Measurements from ENCODE around the gene PTGS1. TPM values are rescaled to one million over a fixed set of nuclear protein-coding genes. Genes with fewer than 3 reads are reported as not detected.

PTGS1 gene
- polyA plus RNA-seq, 1 donor (not counting 4 experiments of a cell fraction or from before 2014, with no cell fraction given), result 4.5 TPM

- Histone ChIP-seq H3K27me3 (ENCODE audit: control insufficient read depth, extremely low read depth, insufficient read depth, low read length) (no peaks in the 10 kb centered on the region), H3K4me3 (ENCODE audit: control insufficient read depth in 2 of 3, extremely low read depth in 1 of 3, insufficient read depth in 2 of 3, low read depth in 1 of 3, low read length in 3 of 3) (no peak overlapping the region), H3K4me1 (ENCODE audit: control insufficient read depth, extremely low read depth, insufficient read depth, low read length) (peaks cover 40% of the 10 kb centered on the region), H3K9me1 (ENCODE audit: control insufficient read depth, extremely low read depth, insufficient read depth, low read length) (no peaks in the 10 kb centered on the region), H3K4me2 (ENCODE audit: control insufficient read depth, extremely low read depth, insufficient read depth, low read depth, low read length) (no peak overlapping the region), H4K20me1 (ENCODE audit: control insufficient read depth, extremely low read depth, insufficient read depth, low read length) (no peaks in the 10 kb centered on the region), H3K36me3 (ENCODE audit: control insufficient read depth in 2 of 2, extremely low read depth in 1 of 2, insufficient read depth in 2 of 2, low read length in 2 of 2) (no peaks in the 10 kb centered on the region), H2AFZ (ENCODE audit: control insufficient read depth, low read length) (no peak overlapping the region), H3K79me2 (ENCODE audit: control insufficient read depth, insufficient read depth, low read length) (no peaks in the 10 kb centered on the region), H3K9ac (ENCODE audit: control insufficient read depth, extremely low read depth, insufficient read depth, low read length) (no peak overlapping the region), H3K27ac (ENCODE audit: control insufficient read depth, insufficient read depth, low read length) (no peak overlapping the region), H3K9me3 (ENCODE audit: control insufficient read depth, low read depth, low read length) (no peaks in the 10 kb centered on the region)
- no peak for TF ChIP-seq CTCF (optimal IDR thresholded peaks at IDR 0.05 in 1 of 3, IDR thresholded peaks at IDR 0.05 in 1 of 3, conservative IDR thresholded peaks at IDR 0.05 in 1 of 3; ENCODE audit: extremely low read depth in 1 of 3, insufficient read depth in 2 of 3, low read length in 3 of 3)
- no peak for TF ChIP-seq EZH2 (IDR thresholded peaks at IDR 0.05; ENCODE audit: low read length)
- dilution Hi-C loops (cut with MboI; ENCODE audit: extremely low pct_ligation_motif_present, low sequenced_read_pairs), result no loop called here
- FAIRE-seq, result no peak
- no peak for DNase-seq (ENCODE audit: low read depth, low spot score)
Observed at GRCh38 chr9:122367065-122367464, 3.8 kb upstream of the PTGS1 start.

- H3K79me2 ChIP-seq (ENCODE audit: control insufficient read depth, insufficient read depth, low read length), result no peaks in the 10 kb centered on the region
- peaks cover 40% of the 10 kb centered on the region for H3K4me1 ChIP-seq (ENCODE audit: control insufficient read depth, extremely low read depth, insufficient read depth, low read length)
- DNase-seq (ENCODE audit: low read depth, low spot score), result peak; percentile 57
- no peaks in the 10 kb centered on the region for H3K27me3 ChIP-seq (ENCODE audit: control insufficient read depth, extremely low read depth, insufficient read depth, low read length)
- dilution Hi-C loops (cut with MboI; ENCODE audit: extremely low pct_ligation_motif_present, low sequenced_read_pairs), result no loop called here
- no peak overlapping the region for H3K9ac ChIP-seq (ENCODE audit: control insufficient read depth, extremely low read depth, insufficient read depth, low read length)
- H3K9me1 ChIP-seq (ENCODE audit: control insufficient read depth, extremely low read depth, insufficient read depth, low read length), result no peaks in the 10 kb centered on the region
- FAIRE-seq, result peak; percentile 87
- H3K9me3 ChIP-seq (ENCODE audit: control insufficient read depth, low read depth, low read length), result no peaks in the 10 kb centered on the region
- H3K4me3 ChIP-seq (ENCODE audit: control insufficient read depth in 2 of 3, extremely low read depth in 1 of 3, insufficient read depth in 2 of 3, low read depth in 1 of 3, low read length in 3 of 3), result no peak overlapping the region
- no peaks in the 10 kb centered on the region for H4K20me1 ChIP-seq (ENCODE audit: control insufficient read depth, extremely low read depth, insufficient read depth, low read length)
- no peaks in the 10 kb centered on the region for H3K36me3 ChIP-seq (ENCODE audit: control insufficient read depth in 2 of 2, extremely low read depth in 1 of 2, insufficient read depth in 2 of 2, low read length in 2 of 2)
- no peak for TF ChIP-seq CTCF (optimal IDR thresholded peaks at IDR 0.05 in 1 of 3, IDR thresholded peaks at IDR 0.05 in 1 of 3, conservative IDR thresholded peaks at IDR 0.05 in 1 of 3; ENCODE audit: extremely low read depth in 1 of 3, insufficient read depth in 2 of 3, low read length in 3 of 3)
- TF ChIP-seq EZH2 (IDR thresholded peaks at IDR 0.05; ENCODE audit: low read length), result no peak
- H3K4me2 ChIP-seq (ENCODE audit: control insufficient read depth, extremely low read depth, insufficient read depth, low read depth, low read length), result peak overlapping the region; percentile 7
- no peak overlapping the region for H2AFZ ChIP-seq (ENCODE audit: control insufficient read depth, low read length)
- peak overlapping the region; percentile 53 for H3K27ac ChIP-seq (ENCODE audit: control insufficient read depth, insufficient read depth, low read length)
Observed at GRCh38 chr9:122367774-122368460, 2.9 kb upstream of the PTGS1 start.
